ENCODE results near the gene NAALADL2. TPM values are rescaled to one million over a fixed set of nuclear protein-coding genes. Genes with fewer than 3 reads are reported as not detected.

NAALADL2 gene
- total RNA-seq, 1 experiment from 2014 or later, result 1.6 TPM

- DNase-seq, result no peak
- Mint-ChIP-seq H3K27ac (no peak overlapping the region), H3K27me3 (ENCODE audit: low read depth) (no peaks in the 10 kb centered on the region), H3K4me3 (no peak overlapping the region), H3K9me3 (no peaks in the 10 kb centered on the region), H3K36me3 (ENCODE audit: insufficient read depth in 1 of 3, low read depth in 3 of 3) (no peaks in the 10 kb centered on the region), H3K4me1 (no peaks in the 10 kb centered on the region)
- no peak overlapping the region for H2AK5ac ChIP-seq (ENCODE audit: insufficient read length, low read length)
- H2BK20ac ChIP-seq (ENCODE audit: low read depth, low read length, poor library complexity, severe bottlenecking), result no peak overlapping the region
- no peaks in the 10 kb centered on the region for H3K79me2 ChIP-seq (ENCODE audit: insufficient read depth, low read length)
- H3K14ac ChIP-seq (ENCODE audit: insufficient read depth, low read length), result no peak overlapping the region
- no peak overlapping the region for H4K91ac ChIP-seq (ENCODE audit: insufficient read length, low read depth, low read length)
- H3K9me3 ChIP-seq (ENCODE audit: control insufficient read depth, low read depth, low read length), result no peaks in the 10 kb centered on the region
- H4K5ac ChIP-seq (ENCODE audit: insufficient read length, low read depth, low read length), result no peak overlapping the region
- no peaks in the 10 kb centered on the region for H3K4me1 ChIP-seq (ENCODE audit: insufficient read depth, low read length)
- H3K18ac ChIP-seq (ENCODE audit: insufficient read length, low read depth, low read length), result no peak overlapping the region
- no peak overlapping the region for H4K8ac ChIP-seq (replicated peaks; ENCODE audit: insufficient read length, low read depth, low read length)
- no peak overlapping the region for H3K23ac ChIP-seq (ENCODE audit: insufficient read length, low read depth, low read length)
- no peak overlapping the region for H3K9ac ChIP-seq (ENCODE audit: extremely low read depth, insufficient read length, low read length)
- no peak overlapping the region for H3T11ph ChIP-seq (ENCODE audit: low read length)
- no peak overlapping the region for H3K4ac ChIP-seq (ENCODE audit: low read depth, low read length)
- H3K27me3 ChIP-seq (ENCODE audit: insufficient read depth, low read length), result no peaks in the 10 kb centered on the region
- no peak overlapping the region for H2BK12ac ChIP-seq (ENCODE audit: insufficient read length, low read depth, low read length)
- H2AFZ ChIP-seq (ENCODE audit: low read length), result no peak overlapping the region
- WGBS (ENCODE audit: extremely low coverage, insufficient read length, low lambda C conversion rate), result no CpG with 5 or more reads among the region's 7 CpGs
- TF ChIP-seq CTCF (conservative IDR thresholded peaks at IDR 0.05), result no peak
- H4K20me1 ChIP-seq (ENCODE audit: control insufficient read depth, insufficient read depth, insufficient read length), result no peaks in the 10 kb centered on the region
- no peaks in the 10 kb centered on the region for H3K79me1 ChIP-seq (ENCODE audit: insufficient read depth, low read depth, low read length, poor library complexity, severe bottlenecking)
- no peaks in the 10 kb centered on the region for H3K23me2 ChIP-seq (ENCODE audit: insufficient read length, low read depth, low read length, poor library complexity, severe bottlenecking)
- no peak overlapping the region for H3K27ac ChIP-seq (ENCODE audit: insufficient read length, low read depth, low read length)
- H3K4me2 ChIP-seq (ENCODE audit: insufficient read depth, insufficient read length, low read length), result no peak overlapping the region
- no peak overlapping the region for H2BK120ac ChIP-seq (ENCODE audit: low read depth, low read length, poor library complexity, severe bottlenecking)
- H3K56ac ChIP-seq (ENCODE audit: insufficient read length, low read depth, low read length), result no peak overlapping the region
- no peak overlapping the region for H2BK5ac ChIP-seq (ENCODE audit: insufficient read length, low read length)
- H2BK15ac ChIP-seq (ENCODE audit: low read depth, low read length), result no peak overlapping the region
Observed at GRCh38 chr3:175091426-175092114, 232.4 kb downstream of the NAALADL2 start.

Measured in H9 (cell line).